HG03159 (cell line): ENCODE results near the gene ZNF428.
A peak's percentile ranks its signal among the peaks of the same experiment; 100 is the strongest.
"Not testable (repeated sequence)": the region's sequence is repeated elsewhere in the genome, so short reads cannot be mapped to it uniquely, and the experiment has no call there.

Experiments used
- ATAC-seq: cut with Tn5 transposase; IDR thresholded peaks from one replicate; pipeline ENCODE4 v1.9.1; 2021; ENCODE audit warnings: mild to moderate bottlenecking, moderate library complexity; ENCODE audit not compliant: unreplicated experiment

The ZNF428 gene

DNA sequence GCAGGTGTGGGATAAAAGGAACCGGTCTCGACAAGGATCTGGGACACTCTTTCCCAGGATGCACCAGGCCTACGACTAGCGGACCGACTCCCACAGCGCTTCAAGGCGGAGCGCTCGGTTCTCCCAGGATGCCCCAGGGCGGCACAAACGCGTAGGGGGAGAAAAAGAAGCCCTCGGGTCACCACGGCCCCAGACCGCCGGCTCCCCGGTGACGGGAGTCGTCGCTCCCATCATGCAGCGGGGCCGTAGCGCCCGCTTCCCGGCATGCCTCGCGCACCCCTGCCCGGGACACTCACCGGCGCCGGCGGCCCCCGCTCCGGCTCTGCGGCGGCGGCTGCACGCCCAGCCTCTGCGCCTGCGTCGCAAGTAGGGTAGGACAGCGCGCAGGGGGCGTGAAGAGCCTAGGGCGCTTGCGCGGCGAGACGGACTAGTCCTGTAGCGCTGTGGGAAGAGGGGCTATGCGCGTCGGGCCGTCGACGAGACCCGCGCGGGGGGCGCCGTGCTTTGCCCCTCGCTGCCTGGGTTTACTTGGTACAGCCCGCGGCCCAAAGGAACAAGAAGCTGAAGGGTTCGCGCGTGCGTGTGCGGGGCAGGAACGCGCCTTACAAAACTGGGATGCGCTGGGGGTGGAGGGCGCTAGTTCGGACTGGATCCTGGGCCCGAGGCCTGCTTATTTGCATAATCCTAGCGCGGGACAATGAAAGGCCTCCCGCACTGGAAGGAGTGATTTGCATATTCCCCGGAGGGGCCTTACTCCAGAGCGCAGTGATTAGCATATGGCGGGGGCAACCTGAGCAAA, at the start of gene ZNF428:
Gene ZNF428, minus strand, starts transcription at position 368 of the 799 bp plus-strand sequence. CDS start 5,325 bp downstream, outside the sequence.
- ATAC-seq = peak; percentile 73

DNA sequence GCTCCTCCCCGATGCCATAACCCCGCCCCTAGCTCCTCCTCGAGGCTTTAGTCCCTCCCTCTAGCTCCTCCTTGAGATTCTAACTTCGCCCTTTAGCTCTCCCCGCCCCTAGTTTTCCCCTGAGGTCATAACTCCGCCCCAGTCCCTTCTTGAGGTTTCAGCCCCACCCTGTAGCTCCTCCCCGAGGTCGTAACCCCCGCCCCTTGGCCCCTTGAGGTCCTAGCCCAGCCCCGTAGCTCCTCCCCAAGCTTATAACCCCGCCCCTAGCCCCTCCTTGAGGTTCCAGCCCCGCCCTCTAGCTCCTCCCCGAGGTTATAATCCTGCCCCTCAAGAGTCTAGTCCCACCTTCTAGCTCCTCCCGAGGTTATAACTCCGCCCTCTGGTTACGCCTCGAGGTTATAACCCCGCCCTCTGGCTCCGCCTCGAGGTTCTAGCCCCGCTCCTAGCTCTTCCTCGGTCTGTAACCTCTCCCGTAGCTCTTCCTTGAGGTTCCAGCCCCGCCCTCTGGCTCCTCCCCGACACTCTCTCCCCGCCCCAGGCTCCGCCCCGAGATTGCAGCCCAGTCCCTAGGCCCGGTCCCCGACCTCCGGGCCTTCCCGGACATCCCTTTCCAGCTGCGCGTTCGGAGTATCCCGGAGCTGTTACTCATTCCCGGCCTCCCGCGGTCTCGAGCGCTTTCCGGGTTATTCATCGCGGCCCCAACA, 49.1 kb upstream of the ZNF428 start:
- peak; percentile 79 for ATAC-seq

DNA sequence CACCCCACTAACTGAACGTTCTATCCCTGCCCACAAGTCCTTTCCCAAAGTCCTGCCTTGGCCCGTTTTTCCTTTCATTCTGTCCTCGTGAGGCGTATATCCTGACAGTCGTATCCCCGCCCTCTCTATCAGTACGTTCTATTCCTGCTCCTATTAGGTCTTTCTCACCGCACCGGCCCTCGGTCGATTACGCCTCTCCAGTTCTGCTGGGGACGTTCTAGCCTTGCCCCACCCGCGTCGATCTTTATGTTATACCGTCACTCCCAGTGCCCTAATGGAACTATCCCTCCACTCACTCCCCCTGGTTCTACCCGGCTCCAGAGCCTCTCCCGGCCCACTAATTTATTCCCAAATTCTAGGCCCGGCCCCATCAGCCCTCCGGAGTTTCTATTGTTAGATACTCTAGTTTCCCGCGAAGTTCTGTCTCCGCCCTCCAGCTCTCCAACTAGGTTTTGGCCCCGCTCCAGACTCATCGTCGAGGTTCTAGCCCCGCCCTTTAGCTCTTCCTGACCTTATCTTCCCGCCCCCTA, 48.5 kb upstream of the ZNF428 start:
- no peak for ATAC-seq

- no peak for ATAC-seq
These were observed 47.9 kb upstream of the ZNF428 start for GRCh38 chr19:43667126-43667875.

GRCh38 chr19:43664018-43664417, 44.6 kb upstream of the ZNF428 start:
- ATAC-seq = no peak

DNA sequence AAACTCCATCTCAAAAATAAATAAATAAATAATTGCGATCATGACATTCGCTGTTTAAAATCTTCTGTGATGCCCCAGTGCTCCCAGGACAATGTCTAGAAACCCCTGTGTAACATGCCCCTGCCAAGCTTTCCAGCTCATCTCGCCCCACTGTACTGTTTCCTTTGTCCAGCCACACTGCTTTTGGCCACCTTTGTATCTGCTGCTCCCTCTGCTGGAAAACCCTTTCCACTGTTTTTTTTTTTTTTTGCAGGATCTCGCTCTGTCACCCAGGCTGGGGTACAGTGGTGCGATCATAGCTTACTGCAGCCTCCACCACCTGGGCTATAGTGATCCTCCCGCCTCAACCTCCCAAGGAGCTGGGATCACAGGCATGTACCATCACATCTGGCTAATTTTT, 43.1 kb upstream of the ZNF428 start:
- ATAC-seq = no peak

DNA sequence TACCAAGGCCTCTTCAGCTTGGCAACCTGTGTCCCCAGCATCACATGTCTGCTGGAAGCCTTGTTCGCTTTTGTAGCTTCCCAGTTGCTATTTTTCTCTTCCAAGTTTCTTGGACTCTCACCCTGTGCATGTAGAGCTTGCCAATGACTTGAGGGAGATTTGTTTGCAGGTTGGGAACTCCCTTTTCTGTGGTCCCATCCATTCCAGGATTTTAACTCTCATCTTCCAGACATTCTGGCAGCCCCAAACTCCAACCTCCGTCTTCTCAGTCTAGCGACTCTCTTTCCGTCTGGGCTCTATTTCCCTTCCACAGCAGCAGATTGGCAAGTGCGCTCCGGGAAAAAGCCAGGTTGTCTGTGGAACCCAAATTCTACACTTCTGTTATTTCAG, 41.5 kb upstream of the ZNF428 start:
- ATAC-seq = no peak

DNA sequence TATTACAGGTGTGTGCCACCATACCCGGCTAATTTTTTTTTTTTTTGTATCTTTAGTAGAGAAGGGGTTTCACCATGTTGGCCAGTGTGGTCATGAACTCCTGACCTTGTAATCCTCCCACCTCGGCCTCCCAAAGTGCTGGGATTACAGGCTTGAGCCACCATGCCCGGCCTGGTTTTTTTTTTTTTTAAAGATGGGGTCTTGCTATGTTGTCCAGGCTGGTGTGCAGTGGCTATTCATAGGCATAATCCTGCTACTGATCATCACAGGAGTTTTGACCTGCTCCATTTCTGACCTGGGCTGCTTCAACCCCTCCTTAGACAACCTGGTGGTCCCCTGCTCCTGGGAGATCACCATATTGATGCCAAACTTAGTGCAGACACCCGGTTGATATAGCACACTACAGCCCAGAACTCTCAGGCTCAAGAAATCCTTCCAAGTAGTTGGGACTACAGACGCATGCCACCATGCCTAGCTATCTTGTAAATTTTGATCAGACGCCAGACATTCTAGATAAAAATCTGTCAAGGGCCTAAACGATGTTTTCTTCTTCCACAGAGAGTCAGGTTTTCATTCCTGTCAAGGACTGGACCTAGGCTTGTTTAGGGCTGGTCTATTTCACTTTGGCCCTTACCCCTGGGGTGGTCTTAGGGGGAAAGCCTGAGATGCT, 41.0 kb upstream of the ZNF428 start:
- no peak for ATAC-seq

DNA sequence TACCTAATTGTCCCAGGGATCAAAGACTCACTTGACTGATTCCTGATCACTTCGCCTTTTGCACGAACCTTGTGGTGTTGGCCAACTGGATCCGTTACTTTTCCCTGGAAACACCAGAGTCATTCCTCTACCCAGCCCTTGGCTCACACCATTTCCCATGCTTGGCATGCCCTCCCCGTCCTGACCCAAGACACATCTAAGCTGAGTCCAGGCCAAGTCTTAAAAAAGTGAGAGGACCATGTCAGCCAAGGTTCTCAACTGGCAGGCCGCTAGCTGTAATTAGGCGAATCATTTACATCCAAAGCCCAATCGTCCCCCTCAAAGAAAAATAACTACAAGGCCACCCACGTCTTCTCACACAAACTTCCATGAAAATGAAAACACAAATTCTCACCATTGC, 39.1 kb upstream of the ZNF428 start:
- ATAC-seq = no peak

GRCh38 chr19:43658001-43658400, 38.6 kb upstream of the ZNF428 start:
- ATAC-seq = no peak

GRCh38 chr19:43656436-43656835, 37.0 kb upstream of the ZNF428 start:
- no peak for ATAC-seq

- ATAC-seq = no peak
These were observed 33.1 kb upstream of the ZNF428 start for GRCh38 chr19:43652546-43652874.

DNA sequence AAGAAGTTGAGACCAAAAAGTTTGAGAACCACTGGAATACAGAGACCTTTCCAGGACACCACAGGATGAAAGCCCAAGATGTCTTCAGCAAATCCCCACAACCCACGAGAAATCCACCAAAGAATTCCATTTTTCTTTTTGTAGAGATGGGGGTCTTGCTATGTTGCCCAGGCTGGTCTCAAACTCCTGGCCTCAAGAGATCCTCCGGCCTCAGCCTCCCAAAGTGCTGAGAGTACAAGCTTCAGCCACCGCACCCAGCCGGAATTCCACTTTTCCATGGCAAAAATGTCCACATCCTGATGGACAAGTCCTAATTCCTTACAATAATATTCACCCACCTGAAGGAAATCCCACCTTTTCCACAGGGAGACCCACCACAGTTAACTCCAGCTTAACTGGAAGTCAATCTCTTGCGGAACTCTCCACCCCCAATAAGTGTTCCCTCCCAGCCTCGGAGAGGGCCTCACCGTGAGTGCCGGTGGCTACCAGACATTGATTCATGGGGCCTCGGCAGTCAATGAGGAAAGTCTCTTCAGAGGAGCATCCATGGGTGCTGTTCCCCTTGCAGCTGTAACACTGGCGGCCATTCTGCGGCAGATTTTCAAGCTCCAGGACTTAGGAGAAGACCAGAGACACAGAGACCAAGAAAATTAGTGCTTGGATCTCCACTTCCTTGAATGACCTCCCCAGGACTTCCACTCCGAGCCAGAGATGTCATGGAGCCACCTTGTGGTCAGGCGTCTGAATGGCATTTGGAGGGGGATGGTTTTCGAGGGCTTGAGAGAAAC, 32.5 kb upstream of the ZNF428 start:
- no peak for ATAC-seq

GRCh38 chr19:43650276-43650675, 30.8 kb upstream of the ZNF428 start:
- not testable (repeated sequence) for ATAC-seq

DNA sequence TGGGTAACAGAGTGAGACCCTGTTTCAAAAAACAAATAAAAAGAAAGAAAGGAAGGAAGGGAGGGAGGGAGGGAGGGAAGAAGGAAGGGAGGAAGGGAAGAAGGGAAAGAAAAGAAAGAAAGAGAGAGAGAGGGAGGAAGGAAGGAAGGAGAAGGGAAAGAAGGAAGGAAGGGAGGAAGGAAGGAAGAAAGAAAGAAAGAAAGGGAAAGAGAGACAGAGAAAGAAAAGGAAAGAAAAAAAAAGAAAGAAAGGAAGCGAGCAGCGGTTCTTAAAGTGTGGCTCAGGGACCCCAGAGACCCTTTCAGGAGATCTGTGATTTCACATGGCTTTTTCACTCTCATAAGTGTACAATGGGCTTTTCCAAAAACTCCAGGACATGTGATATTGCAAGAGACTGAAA, 30.1 kb upstream of the ZNF428 start:
- ATAC-seq = no peak

GRCh38 chr19:43648633-43649032, 29.2 kb upstream of the ZNF428 start:
- no peak for ATAC-seq

- no peak for ATAC-seq
These were observed 24.8 kb upstream of the ZNF428 start for GRCh38 chr19:43644181-43644580.

GRCh38 chr19:43643326-43643725, 23.9 kb upstream of the ZNF428 start:
- no peak for ATAC-seq

DNA sequence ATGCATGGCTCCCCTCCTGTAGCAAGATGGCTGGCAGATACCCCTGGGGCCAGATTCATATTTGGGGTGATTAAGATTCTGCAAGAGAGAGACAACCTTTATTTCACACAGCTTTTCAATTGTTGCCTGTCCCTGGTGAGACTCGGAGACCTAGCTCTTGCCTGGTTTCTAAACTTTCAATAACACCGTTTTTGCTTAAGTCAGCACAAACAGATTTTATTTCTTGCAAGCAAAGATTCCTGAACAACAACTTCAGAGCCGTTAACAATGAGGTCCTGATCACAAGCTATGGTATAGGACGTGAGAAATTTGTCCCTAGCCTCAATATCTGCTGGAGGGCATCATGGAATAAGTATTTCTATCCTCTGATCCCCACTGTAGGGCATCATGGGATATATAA, 23.1 kb upstream of the ZNF428 start:
- no peak for ATAC-seq

DNA sequence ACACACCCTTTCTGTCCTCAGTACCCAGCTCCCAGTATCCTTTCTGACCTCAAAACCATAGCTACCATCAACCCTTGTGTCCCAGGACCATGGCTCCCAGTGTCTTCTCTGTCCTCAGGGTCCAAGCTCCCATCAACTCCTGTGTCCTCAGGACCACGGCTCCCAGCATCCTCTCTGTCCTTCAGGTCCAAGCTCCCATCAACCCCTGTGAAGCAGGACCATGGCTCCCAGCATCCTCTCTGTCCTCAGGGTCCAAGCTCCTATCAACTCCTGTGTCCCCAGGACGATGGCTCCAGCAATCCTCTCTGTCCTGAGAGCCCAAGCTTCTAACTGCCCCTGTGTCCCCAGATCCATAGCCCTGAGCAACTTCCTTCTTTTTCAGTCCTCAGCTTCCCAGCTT, 21.9 kb upstream of the ZNF428 start:
- no peak for ATAC-seq
